Natural killer cell treated with Interleukin-12 subunit alpha and Interleukin-12 subunit beta and Interleukin-15 and Interleukin-18, amount 100 ng/mL, for 72 hours (primary cell): Measurements from ENCODE around the gene ADPRM. TPM values are rescaled to one million over a fixed set of nuclear protein-coding genes. Genes with fewer than 3 reads are reported as not detected.

ENCODE experiments used
- ATAC-seq, 2 donors: fragments of 150-1000 bp; cut with Tn5 transposase in 1 of 2; sonication (Bioruptor Pico), chemical (Tn5 transposase) in 1 of 2; 2 replicates each; pipeline ENCODE4 v1.10.0; 2021
- DNase-seq: peaks from one replicate; pipeline ENCODE4 v3.0.0; 2022; ENCODE audit warnings: low spot score
- H3K27ac Mint-ChIP-seq, 2 donors: 1 replicate in 1 of 2; 2 replicates in 1 of 2; pipeline ENCODE4 v1.8.0; 2022; ENCODE audit warnings: mixed read lengths in 2 of 2, mild to moderate bottlenecking in 1 of 2, moderate library complexity in 1 of 2
- H3K27me3 Mint-ChIP-seq, 2 donors: 1 replicate in 1 of 2; 2 replicates in 1 of 2; pipeline ENCODE4 v1.8.0; 2022; ENCODE audit warnings: mixed read lengths in 2 of 2
- H3K36me3 Mint-ChIP-seq: one replicate; pipeline ENCODE4 v1.8.0; 2022; ENCODE audit warnings: mixed read lengths
- H3K4me1 Mint-ChIP-seq, 2 donors: 1 replicate in 1 of 2; 2 replicates in 1 of 2; pipeline ENCODE4 v1.8.0; 2022; ENCODE audit warnings: low read depth in 2 of 2, mixed read lengths in 2 of 2, mild to moderate bottlenecking in 1 of 2
- H3K4me3 Mint-ChIP-seq: one replicate; pipeline ENCODE4 v1.8.0; 2022; ENCODE audit warnings: mixed read lengths
- H3K9me3 Mint-ChIP-seq: 2 replicates; pipeline ENCODE4 v1.8.0; 2022; ENCODE audit warnings: mixed read lengths
- total RNA-seq, 2 donors: library from RNA; stranded (reverse); gene quantifications; one replicate each; pipeline ENCODE4 v1.2.3, GENCODE V29; 2022

Gene ADPRM, protein sequence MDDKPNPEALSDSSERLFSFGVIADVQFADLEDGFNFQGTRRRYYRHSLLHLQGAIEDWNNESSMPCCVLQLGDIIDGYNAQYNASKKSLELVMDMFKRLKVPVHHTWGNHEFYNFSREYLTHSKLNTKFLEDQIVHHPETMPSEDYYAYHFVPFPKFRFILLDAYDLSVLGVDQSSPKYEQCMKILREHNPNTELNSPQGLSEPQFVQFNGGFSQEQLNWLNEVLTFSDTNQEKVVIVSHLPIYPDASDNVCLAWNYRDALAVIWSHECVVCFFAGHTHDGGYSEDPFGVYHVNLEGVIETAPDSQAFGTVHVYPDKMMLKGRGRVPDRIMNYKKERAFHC
- total RNA-seq, result 1 to 10 TPM; 7.8 to 9.4 TPM

DNA sequence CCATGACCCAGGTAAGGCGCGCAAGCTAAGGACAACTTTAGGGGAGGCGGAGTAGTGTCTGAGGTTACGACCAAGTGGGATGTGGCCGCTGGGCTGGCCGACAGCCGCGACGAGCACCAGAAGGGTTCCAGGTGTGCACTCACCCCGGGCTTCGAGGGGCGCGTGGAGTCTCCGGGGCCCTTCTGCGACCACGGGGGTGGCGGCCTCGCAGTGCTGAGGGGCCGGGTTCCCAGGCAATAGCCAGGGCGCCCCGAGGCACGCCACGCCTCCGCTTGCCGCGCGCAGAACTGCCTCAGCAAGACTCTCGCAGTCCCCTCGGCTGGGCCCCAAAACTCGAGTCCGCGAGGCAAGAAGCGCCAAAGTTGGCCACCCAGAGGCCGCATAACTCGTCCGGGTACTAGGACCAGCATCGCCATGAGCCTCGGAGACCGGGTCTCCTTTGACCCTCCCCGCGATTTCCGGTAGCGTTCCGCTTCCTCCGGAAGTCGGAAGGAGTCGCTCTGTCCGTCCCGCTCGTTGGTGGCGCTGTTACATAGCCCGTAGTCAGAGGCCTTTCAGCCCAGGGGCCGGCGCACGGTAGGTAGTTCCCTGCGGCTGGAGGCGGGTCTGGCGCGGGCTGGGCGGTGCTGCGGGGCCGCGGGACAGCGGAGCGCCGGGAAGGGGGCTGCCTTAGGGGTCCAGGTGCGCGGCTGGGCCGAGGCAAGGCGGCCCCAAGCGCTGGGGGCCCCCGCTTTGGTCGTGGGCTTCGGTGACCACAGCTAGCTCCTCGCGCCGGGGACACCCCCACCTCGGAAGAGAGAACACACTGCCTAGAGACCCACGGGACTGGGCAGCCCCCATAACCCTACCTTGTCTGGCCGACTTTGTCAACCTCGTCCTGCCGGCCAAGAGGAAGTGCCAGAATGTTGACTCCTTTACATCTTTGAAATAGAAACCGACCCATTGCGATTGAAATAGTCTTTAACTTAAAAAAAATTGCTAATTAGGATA lies at the start of gene ADPRM, which contains the start of gene SCO1:
TSS of gene ADPRM (plus strand) at position 503 of the 990 bp plus-strand sequence. CDS start 7,333 bp downstream, outside the sequence.
TSS of gene SCO1 (minus strand) at position 442 of the 990 bp plus-strand sequence. CDS start at position 416, 26 bp downstream.
- Mint-ChIP-seq H3K9me3 (no peaks in the 10 kb centered on the region), H3K27me3 (no peaks in the 10 kb centered on the region), H3K4me3 (peak within 1 kb of the TSS; percentile 92), H3K4me1 (peaks cover 21 to 43% of the 10 kb centered on the region in 2 donors), H3K27ac (peak within 1 kb of the TSS; percentile 94 to 96), H3K36me3 (peaks cover 16% of the 10 kb centered on the region)
- peak; percentile 95 for DNase-seq
- peak; percentile 99 for ATAC-seq

- Mint-ChIP-seq H3K27me3 (no peaks in the 10 kb centered on the region), H3K4me1 (peaks cover 18 to 25% of the 10 kb centered on the region in 2 donors), H3K9me3 (no peaks in the 10 kb centered on the region), H3K4me3 (no peak overlapping the region), H3K36me3 (no peaks in the 10 kb centered on the region), H3K27ac (no peak overlapping the region)
- DNase-seq (no peak), ATAC-seq (no peak)
Measured at GRCh38 chr17:10648381-10648780, 49.0 kb upstream of the ADPRM start.

- H3K27ac Mint-ChIP-seq, result no peak overlapping the region
- peaks cover 19 to 31% of the 10 kb centered on the region in 2 donors for H3K4me1 Mint-ChIP-seq
- no peaks in the 10 kb centered on the region for H3K9me3 Mint-ChIP-seq
- no peaks in the 10 kb centered on the region for H3K36me3 Mint-ChIP-seq
- peaks cover under 1 to 3% of the 10 kb centered on the region in 2 donors for H3K27me3 Mint-ChIP-seq
- DNase-seq (no peak), ATAC-seq (no peak)
- no peak overlapping the region for H3K4me3 Mint-ChIP-seq
Measured at GRCh38 chr17:10648956-10649355, 48.4 kb upstream of the ADPRM start.

- Mint-ChIP-seq H3K36me3 (no peaks in the 10 kb centered on the region), H3K9me3 (no peaks in the 10 kb centered on the region), H3K4me3 (no peak overlapping the region), H3K27me3 (peaks cover 4 to 8% of the 10 kb centered on the region in 2 donors), H3K27ac (no peak overlapping the region), H3K4me1 (peaks cover 23 to 34% of the 10 kb centered on the region in 2 donors)
- ATAC-seq, result peak; percentile 36 to 59
- no peak for DNase-seq
Measured at GRCh38 chr17:10649602-10650001, 47.8 kb upstream of the ADPRM start.

- H3K27ac Mint-ChIP-seq, result no peak overlapping the region
Measured at GRCh38 chr17:10651927-10652326, 45.5 kb upstream of the ADPRM start.

DNA sequence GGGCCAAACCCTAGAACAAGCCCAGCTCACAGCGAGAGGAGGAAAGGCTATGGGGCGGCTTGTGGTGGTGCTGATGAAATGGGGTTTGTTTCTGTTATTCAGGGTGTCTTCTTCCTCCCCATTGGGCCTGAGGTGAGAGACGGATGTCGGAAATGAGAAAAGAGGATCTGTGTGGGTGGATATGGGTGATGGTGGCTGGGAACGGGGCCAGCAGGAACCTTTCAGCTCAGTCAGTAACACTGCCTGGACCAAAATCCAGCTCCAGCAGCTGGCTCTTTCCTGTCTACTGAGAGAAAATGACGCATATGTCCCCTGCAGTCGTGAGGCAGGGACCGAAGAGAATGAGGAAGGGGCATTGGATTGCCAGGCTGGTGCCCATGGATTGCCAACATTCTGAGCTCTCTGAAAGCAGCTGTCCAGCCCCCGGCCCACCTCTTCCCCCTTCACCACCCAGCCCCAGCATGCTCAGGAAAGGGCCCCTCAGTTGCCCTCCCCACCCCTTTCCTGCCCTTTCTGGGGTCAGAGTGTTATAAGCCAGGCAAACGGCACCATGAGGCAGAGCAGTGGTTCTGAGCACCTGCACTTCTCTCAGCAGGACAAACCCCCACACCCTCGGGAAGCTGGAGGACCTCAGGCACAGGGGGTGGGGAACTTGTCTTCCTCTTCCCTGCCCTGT lies 44.3 kb upstream of the ADPRM start:
- no peak for DNase-seq
- peaks cover 4 to 8% of the 10 kb centered on the region in 2 donors for H3K27me3 Mint-ChIP-seq
- peaks cover 23 to 31% of the 10 kb centered on the region in 2 donors for H3K4me1 Mint-ChIP-seq
- H3K4me3 Mint-ChIP-seq, result peak overlapping the region; percentile 20
- H3K27ac Mint-ChIP-seq, result peak overlapping the region in 1 of 2 donors; percentile 29
- no peaks in the 10 kb centered on the region for H3K36me3 Mint-ChIP-seq
- peak in 1 of 2 donors; percentile 53 for ATAC-seq
- no peaks in the 10 kb centered on the region for H3K9me3 Mint-ChIP-seq

More at GRCh38 chr17:10651927-10652326, 45.5 kb upstream of the ADPRM start:
- peaks cover 4 to 8% of the 10 kb centered on the region in 2 donors for H3K27me3 Mint-ChIP-seq
- no peak overlapping the region for H3K4me3 Mint-ChIP-seq
- ATAC-seq, result no peak
- DNase-seq, result no peak
- peaks cover 23 to 31% of the 10 kb centered on the region in 2 donors for H3K4me1 Mint-ChIP-seq
- H3K9me3 Mint-ChIP-seq, result no peaks in the 10 kb centered on the region
- H3K36me3 Mint-ChIP-seq, result no peaks in the 10 kb centered on the region

DNA sequence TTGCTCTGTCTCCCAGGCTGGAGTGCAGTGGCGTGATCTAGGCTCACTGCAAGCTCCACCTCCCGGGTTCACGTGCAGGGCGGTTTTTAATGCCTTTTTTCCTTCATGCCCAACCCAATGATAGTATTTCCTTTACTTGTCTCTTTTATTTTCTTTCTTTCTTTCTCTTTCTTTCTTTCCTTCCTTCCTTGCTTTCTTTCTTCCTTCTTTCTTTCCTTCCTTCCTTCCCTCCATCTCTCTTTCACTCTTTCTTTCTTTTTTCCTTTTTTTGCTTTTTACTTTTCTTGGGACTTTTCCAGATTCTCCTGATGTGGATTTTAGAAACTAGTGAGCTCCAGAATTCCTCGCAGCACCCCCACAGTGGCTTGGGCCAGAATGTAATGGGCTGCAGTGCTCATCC lies 43.4 kb upstream of the ADPRM start:
- Mint-ChIP-seq H3K36me3 (no peaks in the 10 kb centered on the region), H3K4me3 (no peak overlapping the region), H3K27ac (peak overlapping the region in 1 of 2 donors; percentile 29), H3K9me3 (no peaks in the 10 kb centered on the region), H3K27me3 (peaks cover 4 to 8% of the 10 kb centered on the region in 2 donors), H3K4me1 (peaks cover 23 to 30% of the 10 kb centered on the region in 2 donors)
- no peak for ATAC-seq
- no peak for DNase-seq

DNA sequence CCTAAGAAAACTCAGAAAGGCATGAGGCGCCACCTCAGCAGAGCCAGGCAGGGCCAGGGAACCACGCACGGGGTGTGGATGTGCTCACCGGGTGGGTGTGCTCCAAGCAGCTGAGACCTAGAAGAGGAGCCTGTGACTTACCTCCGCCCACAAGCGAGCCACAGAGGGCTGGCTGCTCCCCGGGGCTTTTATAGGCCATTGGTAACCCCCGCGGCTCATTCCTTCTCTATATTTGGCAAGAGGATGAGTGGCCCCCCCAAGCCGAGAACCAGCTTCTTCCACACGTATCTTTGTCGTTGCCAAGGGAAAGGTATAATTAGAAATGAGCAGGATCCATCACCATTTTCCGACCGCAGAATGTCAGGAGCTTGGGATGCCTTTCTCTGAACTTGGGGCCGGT lies 40.2 kb upstream of the ADPRM start, which contains the start of gene MYH3:
TSS of gene MYH3 (minus strand) at position 162 of the 400 bp plus-strand sequence. CDS start 2,245 bp downstream, outside the sequence.
- DNase-seq (no peak), ATAC-seq (no peak)
- H3K27ac Mint-ChIP-seq, result no peak within 1 kb of the TSS
- H3K4me3 Mint-ChIP-seq, result no peak within 1 kb of the TSS
- peaks cover 10 to 18% of the 10 kb centered on the region in 2 donors for H3K4me1 Mint-ChIP-seq
- H3K27me3 Mint-ChIP-seq, result peaks cover 4 to 8% of the 10 kb centered on the region in 2 donors
- H3K36me3 Mint-ChIP-seq, result no peaks in the 10 kb centered on the region
- no peaks in the 10 kb centered on the region for H3K9me3 Mint-ChIP-seq

DNA sequence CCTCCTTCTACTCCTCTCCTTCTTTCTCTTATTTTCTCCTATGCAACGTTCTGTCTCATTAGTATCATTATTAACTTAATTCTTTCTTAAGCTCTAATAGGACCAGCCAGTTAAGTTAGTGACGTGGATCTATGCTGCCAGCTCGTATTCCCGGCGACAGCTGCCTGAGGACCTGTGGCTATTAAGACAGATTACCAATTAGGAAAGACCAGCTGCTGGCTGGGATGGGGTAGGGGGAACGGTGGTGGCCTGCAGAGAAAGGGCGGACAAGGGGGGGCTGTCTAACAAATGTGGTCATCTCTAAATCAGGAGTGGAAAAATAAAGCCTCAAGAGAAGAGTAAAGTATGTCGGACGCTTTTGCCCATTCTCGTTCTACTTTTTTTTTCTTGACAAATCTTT lies 39.5 kb upstream of the ADPRM start:
- Mint-ChIP-seq H3K4me1 (peaks cover 8 to 13% of the 10 kb centered on the region in 2 donors), H3K4me3 (no peak overlapping the region), H3K27ac (no peak overlapping the region), H3K27me3 (peaks cover 4 to 8% of the 10 kb centered on the region in 2 donors), H3K36me3 (no peaks in the 10 kb centered on the region), H3K9me3 (no peaks in the 10 kb centered on the region)
- ATAC-seq (no peak), DNase-seq (no peak)

GRCh38 chr17:10661437-10661836 lies 36.0 kb upstream of the ADPRM start:
- DNase-seq, result no peak
- H3K9me3 Mint-ChIP-seq, result no peaks in the 10 kb centered on the region
- H3K27ac Mint-ChIP-seq, result no peak overlapping the region
- ATAC-seq, result no peak
- no peak overlapping the region for H3K4me3 Mint-ChIP-seq
- H3K4me1 Mint-ChIP-seq, result no peaks in the 10 kb centered on the region
- no peaks in the 10 kb centered on the region for H3K27me3 Mint-ChIP-seq
- H3K36me3 Mint-ChIP-seq, result peaks cover 5% of the 10 kb centered on the region

DNA sequence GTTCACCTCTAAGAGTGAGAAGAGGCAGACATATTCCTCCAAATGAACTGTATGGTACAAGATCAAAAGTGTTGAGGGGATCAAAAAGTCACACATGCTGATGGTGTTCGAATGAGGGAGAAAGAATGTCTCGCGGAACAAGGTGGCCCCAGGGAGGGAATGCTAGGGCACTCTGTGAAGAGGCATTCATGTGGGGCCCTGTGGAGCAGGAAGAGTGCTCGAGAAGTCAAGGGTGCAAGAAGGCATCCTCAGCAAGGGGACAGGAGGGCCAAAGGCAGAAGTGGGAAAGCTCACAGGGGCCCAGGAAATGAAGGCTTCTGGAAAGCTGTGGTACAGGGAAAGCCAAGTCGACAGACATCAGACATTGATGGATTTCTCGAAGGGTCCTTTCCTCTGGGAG lies 34.2 kb upstream of the ADPRM start:
- Mint-ChIP-seq H3K4me3 (no peak overlapping the region), H3K36me3 (peaks cover 5% of the 10 kb centered on the region), H3K27me3 (no peaks in the 10 kb centered on the region), H3K9me3 (no peaks in the 10 kb centered on the region), H3K4me1 (no peaks in the 10 kb centered on the region), H3K27ac (no peak overlapping the region)
- ATAC-seq (no peak), DNase-seq (no peak)

- Mint-ChIP-seq H3K4me1 (no peaks in the 10 kb centered on the region), H3K4me3 (no peak overlapping the region), H3K27ac (no peak overlapping the region), H3K27me3 (no peaks in the 10 kb centered on the region), H3K9me3 (no peaks in the 10 kb centered on the region), H3K36me3 (peaks cover 5% of the 10 kb centered on the region)
- ATAC-seq, result no peak
- DNase-seq, result no peak
Measured at GRCh38 chr17:10664571-10664970, 32.8 kb upstream of the ADPRM start.

GRCh38 chr17:10666906-10667305 lies 30.5 kb upstream of the ADPRM start:
- Mint-ChIP-seq H3K36me3 (peaks cover 5% of the 10 kb centered on the region), H3K9me3 (no peaks in the 10 kb centered on the region), H3K27me3 (no peaks in the 10 kb centered on the region), H3K27ac (no peak overlapping the region), H3K4me1 (no peaks in the 10 kb centered on the region), H3K4me3 (no peak overlapping the region)
- DNase-seq, result no peak
- no peak for ATAC-seq
